CMK (cell line): ENCODE data around the gene ZNF467.

ENCODE experiments used
- DNase-seq: peaks from one replicate; pipeline ENCODE4 v3.0.0-alpha.2; 2010; ENCODE audit warnings: low read depth

Gene ZNF467, protein sequence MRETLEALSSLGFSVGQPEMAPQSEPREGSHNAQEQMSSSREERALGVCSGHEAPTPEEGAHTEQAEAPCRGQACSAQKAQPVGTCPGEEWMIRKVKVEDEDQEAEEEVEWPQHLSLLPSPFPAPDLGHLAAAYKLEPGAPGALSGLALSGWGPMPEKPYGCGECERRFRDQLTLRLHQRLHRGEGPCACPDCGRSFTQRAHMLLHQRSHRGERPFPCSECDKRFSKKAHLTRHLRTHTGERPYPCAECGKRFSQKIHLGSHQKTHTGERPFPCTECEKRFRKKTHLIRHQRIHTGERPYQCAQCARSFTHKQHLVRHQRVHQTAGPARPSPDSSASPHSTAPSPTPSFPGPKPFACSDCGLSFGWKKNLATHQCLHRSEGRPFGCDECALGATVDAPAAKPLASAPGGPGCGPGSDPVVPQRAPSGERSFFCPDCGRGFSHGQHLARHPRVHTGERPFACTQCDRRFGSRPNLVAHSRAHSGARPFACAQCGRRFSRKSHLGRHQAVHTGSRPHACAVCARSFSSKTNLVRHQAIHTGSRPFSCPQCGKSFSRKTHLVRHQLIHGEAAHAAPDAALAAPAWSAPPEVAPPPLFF

DNA sequence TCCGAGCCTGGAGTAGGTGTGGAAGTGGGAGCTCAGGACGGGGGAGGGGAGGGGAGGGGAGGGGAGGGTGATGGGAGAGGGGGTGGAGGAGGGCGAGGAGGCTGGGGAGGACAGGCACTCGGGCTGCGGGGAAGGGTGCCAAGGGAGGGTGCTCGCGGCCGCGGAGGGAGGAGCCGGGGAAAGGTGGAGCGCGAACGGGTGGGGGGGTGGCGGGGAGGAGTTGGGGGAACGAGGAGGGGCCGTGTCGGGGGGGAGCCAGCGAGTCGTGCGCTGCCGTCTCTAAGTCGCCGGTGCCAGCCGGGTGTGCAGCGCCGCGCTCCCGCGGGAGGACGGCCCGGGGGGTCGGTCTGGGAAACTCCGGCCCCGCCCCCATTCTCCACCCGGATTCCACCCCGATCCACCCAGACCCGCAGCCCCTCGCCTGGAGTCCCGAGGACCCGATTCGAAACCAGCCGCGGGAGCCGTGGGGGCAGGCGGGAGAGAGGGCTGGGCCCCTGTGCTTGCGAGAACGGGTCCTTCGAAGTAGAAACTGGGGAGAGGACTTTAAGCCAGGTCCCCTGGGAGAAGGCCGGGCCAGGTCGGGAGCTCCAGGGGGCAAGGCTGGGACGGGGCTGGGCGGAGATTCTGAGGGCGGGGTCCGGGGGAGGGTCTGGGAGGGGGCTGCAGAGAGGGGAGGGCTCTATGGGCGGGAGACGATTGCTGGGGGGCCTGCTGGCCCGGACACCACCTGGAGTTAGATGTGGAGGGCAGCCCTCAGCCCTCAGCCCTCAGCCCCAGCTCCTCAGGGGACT, at the start of gene ZNF467:
ZNF467 (minus strand) TSS at position 143 of the 791 bp plus-strand sequence. CDS start 2,556 bp downstream, outside the sequence.
- DNase-seq, result no peak

DNA sequence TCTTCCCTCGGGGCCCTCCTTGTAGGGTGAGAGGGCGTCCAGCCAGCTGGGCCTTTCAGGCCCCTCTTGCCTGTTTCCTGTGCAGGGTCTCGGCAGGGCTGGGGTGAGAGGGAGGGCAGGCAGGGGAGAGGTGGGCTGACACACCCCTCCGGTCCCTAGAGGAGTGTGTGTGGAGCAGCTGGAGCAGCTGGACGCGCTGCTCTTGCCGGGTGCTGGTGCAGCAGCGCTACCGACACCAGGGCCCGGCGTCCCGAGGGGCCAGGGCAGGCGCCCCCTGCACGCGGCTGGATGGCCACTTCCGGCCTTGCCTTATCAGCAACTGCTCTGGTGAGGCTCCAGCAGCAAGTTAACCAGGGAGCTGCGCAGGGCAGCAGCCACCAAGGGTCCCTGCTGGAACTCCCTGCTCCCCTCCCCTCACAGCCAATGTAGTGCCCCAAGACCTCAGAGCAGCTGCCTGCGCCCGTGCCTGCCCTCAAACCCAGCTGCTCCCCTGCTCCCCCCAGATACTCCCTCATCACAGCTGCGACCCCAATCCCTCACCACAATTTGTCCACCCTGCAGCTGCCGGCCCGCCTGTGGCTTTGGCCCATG, 49.1 kb upstream of the ZNF467 start:
- DNase-seq, result peak; percentile 35

- no peak for DNase-seq
Observed at GRCh38 chr7:149821191-149822148, 48.1 kb upstream of the ZNF467 start.

DNA sequence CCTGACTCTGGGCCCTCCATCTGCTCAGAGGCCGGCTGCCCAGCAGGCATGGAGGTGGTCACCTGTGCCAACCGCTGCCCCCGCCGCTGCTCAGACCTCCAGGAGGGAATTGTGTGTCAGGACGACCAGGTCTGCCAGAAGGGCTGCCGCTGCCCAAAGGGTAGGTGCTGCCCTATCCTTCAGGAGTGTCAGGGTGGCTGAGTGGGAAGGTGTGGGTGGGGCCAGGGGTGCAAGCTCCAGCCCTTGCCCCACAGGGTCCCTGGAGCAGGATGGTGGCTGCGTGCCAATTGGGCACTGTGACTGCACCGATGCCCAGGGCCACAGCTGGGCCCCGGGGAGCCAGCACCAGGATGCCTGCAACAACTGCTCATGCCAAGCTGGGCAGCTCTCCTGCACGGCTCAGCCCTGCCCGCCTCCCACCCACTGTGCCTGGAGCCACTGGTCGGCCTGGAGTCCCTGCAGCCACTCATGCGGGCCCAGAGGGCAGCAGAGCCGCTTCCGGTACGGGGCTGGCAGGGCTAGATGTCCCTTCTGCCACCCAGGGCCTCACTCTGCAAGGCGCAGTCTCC, 47.3 kb upstream of the ZNF467 start:
- DNase-seq, result no peak

DNA sequence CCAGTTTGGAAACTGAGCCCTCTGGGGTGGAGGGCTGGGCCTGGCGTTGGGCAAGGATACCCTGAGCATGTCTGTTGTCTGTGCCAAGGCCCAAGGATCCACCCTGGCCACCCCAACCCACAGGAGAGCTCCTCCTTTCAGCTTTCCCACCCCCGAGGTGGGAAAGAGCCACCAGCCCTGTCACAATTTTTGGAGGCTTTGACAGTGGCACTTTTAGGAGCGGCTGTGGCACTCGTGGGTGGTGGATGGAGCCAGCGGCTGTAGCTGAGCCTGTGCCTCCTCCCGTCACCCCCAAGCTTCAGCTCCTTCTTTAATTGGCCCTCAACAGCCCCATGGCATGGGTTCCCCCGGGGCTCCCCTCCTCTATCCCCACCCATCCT, 46.6 kb upstream of the ZNF467 start:
- no peak for DNase-seq

- DNase-seq, result no peak
Observed at GRCh38 chr7:149819141-149819960, 46.0 kb upstream of the ZNF467 start.

DNA sequence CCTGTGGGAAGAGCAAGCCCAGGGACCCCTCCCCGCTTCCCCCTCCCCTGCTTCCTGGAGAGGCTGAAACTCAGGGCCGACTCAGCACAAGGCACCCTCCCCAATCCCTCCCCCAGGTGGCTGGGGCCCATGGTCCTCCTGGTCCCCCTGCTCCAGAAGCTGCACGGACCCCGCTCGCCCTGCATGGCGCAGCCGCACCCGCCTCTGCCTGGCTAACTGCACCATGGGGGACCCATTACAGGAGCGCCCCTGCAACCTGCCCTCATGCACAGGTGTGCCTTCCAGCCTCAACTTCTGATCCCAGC, 45.1 kb upstream of the ZNF467 start:
- no peak for DNase-seq

DNA sequence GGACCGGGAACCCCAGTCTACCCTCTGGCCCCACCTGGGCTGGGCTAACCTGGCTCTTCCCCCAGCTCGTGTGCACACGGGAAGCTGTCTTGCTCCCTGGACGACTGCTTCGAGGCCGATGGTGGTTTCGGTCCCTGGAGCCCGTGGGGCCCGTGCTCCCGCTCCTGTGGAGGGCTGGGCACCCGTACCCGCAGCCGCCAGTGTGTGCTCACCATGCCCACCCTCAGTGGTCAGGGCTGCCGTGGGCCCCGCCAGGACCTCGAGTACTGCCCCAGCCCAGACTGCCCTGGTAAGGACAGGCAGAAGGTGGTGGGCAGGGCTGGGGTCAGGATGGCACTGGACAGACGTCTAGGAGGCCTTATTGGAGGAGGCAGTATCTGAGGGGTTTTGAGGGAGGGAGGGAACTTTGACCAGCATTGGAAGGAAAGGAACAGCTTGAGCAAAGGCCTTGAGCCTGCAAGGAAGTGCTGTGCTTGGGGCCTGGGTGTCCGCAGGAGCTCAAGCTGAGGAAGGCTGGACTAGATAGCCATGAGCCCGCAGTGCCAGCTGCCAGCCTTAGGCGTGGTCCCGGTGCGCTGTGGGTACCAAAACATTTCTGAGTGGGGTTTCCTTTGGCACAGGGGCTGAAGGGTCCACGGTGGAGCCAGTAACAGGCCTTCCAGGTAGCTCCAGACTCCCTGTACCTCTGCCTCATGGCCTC, 44.6 kb upstream of the ZNF467 start:
- no peak for DNase-seq

DNA sequence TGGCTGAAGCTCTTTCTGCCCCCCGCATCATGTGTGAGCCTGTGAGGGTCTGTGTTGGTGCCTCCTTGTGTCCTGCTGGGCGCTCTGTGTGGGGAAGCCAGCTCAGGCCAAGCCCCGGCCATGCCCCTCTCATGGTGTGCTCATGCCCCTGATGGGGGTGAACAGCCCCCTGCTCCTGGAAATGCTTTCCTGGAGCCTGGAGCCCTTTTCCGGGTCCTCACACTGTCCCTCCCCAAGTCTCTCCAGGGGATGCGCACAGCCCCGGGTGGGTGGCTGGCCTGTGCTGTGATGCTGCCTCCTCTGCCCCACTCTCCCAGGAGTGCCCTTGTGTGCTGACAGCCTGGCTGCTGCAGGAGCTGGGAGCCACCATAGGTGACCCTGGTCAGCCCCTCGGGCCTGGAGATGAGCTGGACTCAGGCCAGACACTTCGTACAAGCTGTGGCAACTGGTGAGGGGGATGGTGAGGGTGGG, 43.9 kb upstream of the ZNF467 start:
- no peak for DNase-seq

DNA sequence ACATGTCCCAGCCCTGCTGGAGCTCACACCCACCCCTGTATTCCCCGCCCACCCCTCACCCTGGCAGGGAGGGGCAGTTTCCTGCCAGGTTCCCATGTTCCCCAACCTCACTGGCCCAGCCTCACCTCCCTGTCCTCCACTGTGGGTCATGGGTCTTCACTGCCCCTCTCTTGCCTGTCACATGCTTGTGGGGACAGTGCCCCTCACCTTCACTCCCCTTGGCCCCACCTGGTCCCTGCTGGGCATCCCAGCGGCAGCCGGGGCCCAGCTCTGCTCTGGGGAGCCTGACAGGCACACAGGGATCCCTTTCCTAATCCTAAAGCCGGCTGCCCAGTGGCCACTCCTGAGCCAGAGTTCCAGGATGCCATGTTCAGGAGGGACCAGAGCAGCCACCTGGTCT, 43.4 kb upstream of the ZNF467 start:
- DNase-seq, result no peak

GRCh38 chr7:149816267-149816751, 42.9 kb upstream of the ZNF467 start:
- no peak for DNase-seq

GRCh38 chr7:149815661-149816266, 42.4 kb upstream of the ZNF467 start:
- DNase-seq, result no peak

GRCh38 chr7:149815121-149815520, 41.7 kb upstream of the ZNF467 start:
- no peak for DNase-seq

DNA sequence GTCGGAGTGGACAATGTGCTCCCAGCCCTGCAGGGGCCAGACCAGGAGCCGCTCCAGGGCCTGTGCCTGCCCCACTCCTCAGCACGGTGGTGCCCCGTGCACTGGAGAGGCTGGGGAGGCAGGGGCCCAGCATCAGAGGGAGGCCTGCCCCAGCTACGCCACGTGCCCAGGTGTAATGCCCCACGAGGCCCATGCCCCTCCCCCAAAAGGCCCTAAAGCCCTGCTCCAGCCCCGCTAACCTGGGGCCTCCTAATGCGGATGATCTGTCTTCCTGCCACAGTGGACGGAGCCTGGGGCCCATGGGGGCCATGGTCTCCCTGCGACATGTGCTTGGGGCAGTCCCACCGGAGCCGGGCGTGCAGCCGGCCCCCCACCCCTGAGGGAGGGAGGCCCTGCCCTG, 41.1 kb upstream of the ZNF467 start:
- no peak for DNase-seq

DNA sequence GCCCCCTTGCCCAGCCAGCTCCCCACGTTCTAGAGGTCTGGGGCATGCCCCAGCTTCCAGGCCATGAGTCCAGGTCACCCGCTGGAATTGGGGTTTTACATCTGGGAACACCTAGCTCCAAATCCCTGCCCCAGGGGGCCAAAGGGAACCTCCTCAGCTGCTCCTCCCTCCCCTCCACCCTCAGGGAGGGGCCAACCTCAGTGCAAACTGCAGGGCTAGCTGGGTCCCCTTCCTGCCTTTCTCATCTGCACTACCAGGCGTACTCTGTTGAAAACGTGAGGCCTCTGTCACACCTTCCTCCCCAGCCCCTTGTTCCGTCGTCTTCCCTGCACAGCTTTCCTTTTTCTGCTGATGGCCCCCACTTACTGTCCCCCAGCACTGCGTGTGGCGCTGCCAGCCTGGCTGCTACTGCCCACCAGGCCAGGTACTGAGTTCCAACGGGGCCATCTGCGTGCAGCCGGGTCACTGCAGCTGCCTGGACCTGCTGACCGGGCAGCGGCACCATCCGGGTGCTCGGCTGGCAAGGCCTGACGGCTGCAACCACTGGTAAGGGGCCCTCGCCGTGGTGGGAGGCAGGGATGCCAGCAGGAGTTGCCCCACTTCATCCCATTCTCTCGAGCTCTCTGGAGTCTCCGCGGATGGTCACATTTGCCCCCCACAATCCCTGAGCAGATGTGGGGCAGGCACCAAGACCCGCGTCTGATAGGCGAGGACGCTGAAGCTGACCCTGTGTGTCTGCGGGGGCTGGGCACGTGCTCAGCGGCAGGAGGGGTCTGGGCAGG, 40.1 kb upstream of the ZNF467 start:
- DNase-seq, result no peak

DNA sequence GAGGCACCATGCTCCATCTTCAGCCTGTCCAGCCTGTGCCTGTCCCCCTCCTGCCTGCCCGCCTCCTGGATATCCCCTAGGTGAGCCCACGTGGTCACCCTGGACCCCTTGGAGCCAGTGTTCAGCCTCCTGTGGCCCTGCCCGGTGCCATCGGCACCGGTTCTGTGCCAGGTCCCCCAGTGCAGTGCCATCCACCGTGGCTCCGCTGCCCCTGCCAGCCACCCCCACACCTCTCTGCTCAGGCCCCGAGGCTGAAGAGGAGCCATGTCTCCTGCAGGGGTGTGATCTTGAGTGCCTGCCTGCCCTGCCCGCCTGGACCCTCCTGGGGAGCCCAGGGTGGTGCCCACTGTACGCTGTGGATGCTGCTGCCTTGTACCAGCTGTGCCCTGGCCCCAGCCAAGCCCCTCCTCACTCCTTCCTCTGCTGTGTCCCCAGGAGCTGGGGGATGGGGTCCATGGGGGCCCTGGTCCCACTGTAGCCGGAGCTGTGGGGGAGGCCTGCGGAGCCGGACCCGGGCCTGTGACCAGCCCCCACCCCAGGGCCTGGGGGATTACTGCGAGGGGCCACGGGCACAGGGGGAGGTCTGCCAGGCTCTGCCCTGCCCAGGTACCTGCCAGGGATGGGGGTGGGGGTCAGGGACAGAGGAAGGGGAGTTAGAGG, 38.6 kb upstream of the ZNF467 start:
- DNase-seq, result no peak

DNA sequence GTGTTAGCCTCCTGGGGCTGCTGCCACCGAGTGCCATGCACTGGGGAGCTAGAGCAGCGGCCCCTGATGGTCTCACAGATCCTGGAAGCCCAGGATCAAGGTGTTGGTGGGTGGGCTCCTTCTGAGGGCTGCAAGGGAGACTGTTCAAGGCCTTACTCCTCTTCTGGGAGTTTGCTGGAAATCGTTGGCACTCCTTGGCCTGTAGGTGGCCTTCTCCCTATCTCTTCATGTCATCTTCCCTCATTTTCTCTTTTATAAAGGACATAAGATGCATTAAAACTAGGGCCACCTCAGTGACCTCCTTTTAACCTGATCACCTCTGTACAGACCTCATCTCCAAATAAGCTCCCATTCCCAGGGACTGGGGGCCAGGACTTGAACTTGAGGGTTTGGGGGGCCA, 37.8 kb upstream of the ZNF467 start:
- DNase-seq, result no peak

GRCh38 chr7:149809215-149809614, 35.8 kb upstream of the ZNF467 start:
- DNase-seq, result no peak
